Measurements from ENCODE around the gene RHBDL3.

DNA sequence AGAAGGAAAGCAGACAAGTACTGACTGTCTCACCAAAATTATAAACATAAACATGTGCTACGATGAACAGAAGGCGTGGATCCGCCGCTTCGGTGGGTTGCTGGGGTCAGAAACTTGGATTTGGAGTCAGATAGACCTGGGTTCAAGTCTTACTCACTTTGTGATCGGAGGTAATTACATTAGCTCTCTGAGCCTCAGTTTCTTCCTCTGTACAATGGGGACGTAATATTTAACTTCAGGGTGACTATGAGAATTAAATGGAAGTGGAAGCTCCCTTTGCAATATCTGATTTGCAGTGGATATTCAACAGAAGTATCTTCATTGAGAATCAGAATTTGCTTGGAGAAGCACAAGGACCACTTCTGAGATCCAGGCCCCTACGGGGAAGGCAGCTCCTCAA lies 6.2 kb downstream of the RHBDL3 start:
- TF ChIP-seq, protein P1, sequence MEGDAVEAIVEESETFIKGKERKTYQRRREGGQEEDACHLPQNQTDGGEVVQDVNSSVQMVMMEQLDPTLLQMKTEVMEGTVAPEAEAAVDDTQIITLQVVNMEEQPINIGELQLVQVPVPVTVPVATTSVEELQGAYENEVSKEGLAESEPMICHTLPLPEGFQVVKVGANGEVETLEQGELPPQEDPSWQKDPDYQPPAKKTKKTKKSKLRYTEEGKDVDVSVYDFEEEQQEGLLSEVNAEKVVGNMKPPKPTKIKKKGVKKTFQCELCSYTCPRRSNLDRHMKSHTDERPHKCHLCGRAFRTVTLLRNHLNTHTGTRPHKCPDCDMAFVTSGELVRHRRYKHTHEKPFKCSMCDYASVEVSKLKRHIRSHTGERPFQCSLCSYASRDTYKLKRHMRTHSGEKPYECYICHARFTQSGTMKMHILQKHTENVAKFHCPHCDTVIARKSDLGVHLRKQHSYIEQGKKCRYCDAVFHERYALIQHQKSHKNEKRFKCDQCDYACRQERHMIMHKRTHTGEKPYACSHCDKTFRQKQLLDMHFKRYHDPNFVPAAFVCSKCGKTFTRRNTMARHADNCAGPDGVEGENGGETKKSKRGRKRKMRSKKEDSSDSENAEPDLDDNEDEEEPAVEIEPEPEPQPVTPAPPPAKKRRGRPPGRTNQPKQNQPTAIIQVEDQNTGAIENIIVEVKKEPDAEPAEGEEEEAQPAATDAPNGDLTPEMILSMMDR (IDR thresholded peaks at IDR 0.05; ENCODE audit: insufficient read depth, low read length, poor library complexity, severe bottlenecking) = no peak
- TF ChIP-seq EZH2phosphoT487 (conservative IDR thresholded peaks at IDR 0.05; ENCODE audit: low read length) = no peak

All from SU-DHL-6 (cell line).